HG03139 (cell line): Measurements from ENCODE around the gene SH3PXD2A.

ENCODE experiments used
- ATAC-seq: cut with Tn5 transposase; IDR thresholded peaks from one replicate; pipeline ENCODE4 v1.9.1; 2021; ENCODE audit not compliant: unreplicated experiment

SH3PXD2A gene

GRCh38 chr10:103834436-103835095 is 20.8 kb downstream of the SH3PXD2A start:
- ATAC-seq = no peak

GRCh38 chr10:103833731-103834365 is 21.5 kb downstream of the SH3PXD2A start:
- no peak for ATAC-seq

- no peak for ATAC-seq
Measured at GRCh38 chr10:103832806-103833205, 22.6 kb downstream of the SH3PXD2A start.

- ATAC-seq = no peak
Measured at GRCh38 chr10:103829838-103830465, 25.4 kb downstream of the SH3PXD2A start.

GRCh38 chr10:103829278-103829677 is 26.1 kb downstream of the SH3PXD2A start:
- ATAC-seq = no peak

GRCh38 chr10:103828587-103829197 is 26.7 kb downstream of the SH3PXD2A start:
- ATAC-seq = no peak

- no peak for ATAC-seq
Measured at GRCh38 chr10:103828107-103828506, 27.3 kb downstream of the SH3PXD2A start.

GRCh38 chr10:103826885-103827284 is 28.5 kb downstream of the SH3PXD2A start:
- no peak for ATAC-seq

- no peak for ATAC-seq
Measured at GRCh38 chr10:103824281-103824680, 31.1 kb downstream of the SH3PXD2A start.

GRCh38 chr10:103823706-103824272 is 31.6 kb downstream of the SH3PXD2A start:
- ATAC-seq = no peak

GRCh38 chr10:103822800-103823199 is 32.6 kb downstream of the SH3PXD2A start:
- ATAC-seq = no peak

GRCh38 chr10:103822107-103822716 is 33.2 kb downstream of the SH3PXD2A start:
- no peak for ATAC-seq

- ATAC-seq = no peak
Measured at GRCh38 chr10:103820101-103821062, 35.0 kb downstream of the SH3PXD2A start.

- no peak for ATAC-seq
Measured at GRCh38 chr10:103819493-103819892, 35.9 kb downstream of the SH3PXD2A start.

- no peak for ATAC-seq
Measured at GRCh38 chr10:103818765-103819374, 36.5 kb downstream of the SH3PXD2A start.

- ATAC-seq = no peak
Measured at GRCh38 chr10:103818105-103818504, 37.3 kb downstream of the SH3PXD2A start.

GRCh38 chr10:103816431-103816830 is 38.9 kb downstream of the SH3PXD2A start:
- ATAC-seq = no peak

GRCh38 chr10:103814626-103815370 is 40.6 kb downstream of the SH3PXD2A start:
- no peak for ATAC-seq

GRCh38 chr10:103814105-103814504 is 41.3 kb downstream of the SH3PXD2A start:
- no peak for ATAC-seq
